Heart left ventricle (tissue), 13 donors: ENCODE results near the gene MAPK13.

Source experiments
- POLR2A ChIP-seq, 2 donors: fragments of 450-650 bp; IDR thresholded peaks; one replicate each; pipeline ENCODE4 v1.6.1; 2017; ENCODE audit warnings: antibody characterized with exemption in 2 of 2, mild to moderate bottlenecking in 2 of 2, moderate library complexity in 2 of 2
- TF ChIP-seq, protein P1 (sequence below), 12 donors: fragments of 200-600 bp; sonication (generic) in 4 of 12; IDR thresholded peaks; one replicate each; pipeline versions ENCODE4 v1.5.0 to v1.8.0; 2018 to 2022; ENCODE audit warnings: antibody characterized with exemption in 12 of 12, mild to moderate bottlenecking in 5 of 12
- donor health status: ischemic (EF 13 %, LVEDD 7.1; RV severe dilation, severe dysfunction).
- donor health status: DM: no; HTN: yes; CAD: no.
- donor health status: DM: no; HTN: no; CAD: no.
- donor health status: ischemic (EF 25% LVEDD 6.9; RV normal size, moderate dysfunction).
- donor health status: ischemic (EF 25% LVEDD 5.7; RV mildly dilated, moderate dysfunction).
- donor health status: ischemic (EF 35%, LVEDD 5.7; RV mildly dilated, moderate dysfunction).
- donor health status: nonischemic (EF 11% LVEDD 7.7; RV severe dilation, severe dysfunction).
- donor health status: DM: yes; HTN: yes; CAD: no.
- donor health status: PGD.
- donor health status: ischemic (EF 29% LVEDD 5.4; RV normal size, mild dysfunction).
- donor health status: nonischemic (EF 23%, LVEDD 6.1; RV moderate dilation, normal function).

- TF ChIP-seq, protein P1, sequence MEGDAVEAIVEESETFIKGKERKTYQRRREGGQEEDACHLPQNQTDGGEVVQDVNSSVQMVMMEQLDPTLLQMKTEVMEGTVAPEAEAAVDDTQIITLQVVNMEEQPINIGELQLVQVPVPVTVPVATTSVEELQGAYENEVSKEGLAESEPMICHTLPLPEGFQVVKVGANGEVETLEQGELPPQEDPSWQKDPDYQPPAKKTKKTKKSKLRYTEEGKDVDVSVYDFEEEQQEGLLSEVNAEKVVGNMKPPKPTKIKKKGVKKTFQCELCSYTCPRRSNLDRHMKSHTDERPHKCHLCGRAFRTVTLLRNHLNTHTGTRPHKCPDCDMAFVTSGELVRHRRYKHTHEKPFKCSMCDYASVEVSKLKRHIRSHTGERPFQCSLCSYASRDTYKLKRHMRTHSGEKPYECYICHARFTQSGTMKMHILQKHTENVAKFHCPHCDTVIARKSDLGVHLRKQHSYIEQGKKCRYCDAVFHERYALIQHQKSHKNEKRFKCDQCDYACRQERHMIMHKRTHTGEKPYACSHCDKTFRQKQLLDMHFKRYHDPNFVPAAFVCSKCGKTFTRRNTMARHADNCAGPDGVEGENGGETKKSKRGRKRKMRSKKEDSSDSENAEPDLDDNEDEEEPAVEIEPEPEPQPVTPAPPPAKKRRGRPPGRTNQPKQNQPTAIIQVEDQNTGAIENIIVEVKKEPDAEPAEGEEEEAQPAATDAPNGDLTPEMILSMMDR (IDR thresholded peaks at IDR 0.05), result no peak
- no peak for TF ChIP-seq POLR2A (IDR thresholded peaks at IDR 0.05)
Measured at GRCh38 chr6:36187446-36187845, 57.1 kb downstream of the MAPK13 start.
